ENCODE measurements around the gene PNCK. TPM values are rescaled to one million over a fixed set of nuclear protein-coding genes. Genes with fewer than 3 reads are reported as not detected.
A peak's percentile ranks its signal among the peaks of the same experiment; 100 is the strongest.
"Not testable (repeated sequence)": the region's sequence is repeated elsewhere in the genome, so short reads cannot be mapped to it uniquely, and the experiment has no call there.

Gene PNCK
- total RNA-seq, 1 experiment from 2014 or later: 0.84 TPM

GRCh38 chrX:153694687-153695270 lies 21.2 kb upstream of the PNCK start:
- intact Hi-C loops (cut with micrococcal nuclease): no loop called here
- Histone ChIP-seq H3K4me2 (ENCODE audit: low read length) (no peak overlapping the region), H3K9me3 (ENCODE audit: control insufficient read depth in 1 of 2, insufficient read depth in 1 of 2, low read depth in 1 of 2, low read length in 2 of 2) (no peaks in the 10 kb centered on the region), H3K9ac (ENCODE audit: low read length) (no peak overlapping the region), H2AFZ (ENCODE audit: low read depth, low read length, poor library complexity, severe bottlenecking) (no peak overlapping the region), H3K9me2 (ENCODE audit: insufficient read depth) (no peaks in the 10 kb centered on the region), H3K4me3 (replicated peaks in 1 of 2; ENCODE audit: low read depth in 1 of 2, low read length in 2 of 2) (no peak overlapping the region), H3K27ac (ENCODE audit: low read depth, low read length) (no peak overlapping the region), H3K4me1 (ENCODE audit: control insufficient read depth in 1 of 2, insufficient read depth in 2 of 2, low read length in 2 of 2) (peaks cover 4 to 7% of the 10 kb centered on the region in 2 experiments; a peak in 3 of 4 replicates), H3K36me3 (ENCODE audit: control insufficient read depth in 1 of 2, insufficient read depth in 2 of 2, low read length in 2 of 2) (no peaks in the 10 kb centered on the region), H4K20me1 (ENCODE audit: insufficient read depth) (no peaks in the 10 kb centered on the region), H3K79me2 (ENCODE audit: insufficient read depth, low read length) (peaks cover 17% of the 10 kb centered on the region), H3K27me3 (ENCODE audit: insufficient read depth, low read length) (no peaks in the 10 kb centered on the region)
- DNase-seq (ENCODE audit: low read depth, low spot score) (no peak), ATAC-seq (no peak)
- POLR2A ChIA-PET: no interaction called here
- CTCF ChIA-PET: no interaction called here
- TF ChIP-seq ATF3 (IDR thresholded peaks at IDR 0.05) (no peak), SRF (IDR thresholded peaks at IDR 0.05; ENCODE audit: low read depth) (no peak), EZH2phosphoT487 (IDR thresholded peaks at IDR 0.05; ENCODE audit: borderline replicate concordance) (no peak), EGR1 (IDR thresholded peaks at IDR 0.05; ENCODE audit: low read depth) (no peak), SIN3A (IDR thresholded peaks at IDR 0.05; ENCODE audit: low read depth) (no peak), YY1 (IDR thresholded peaks at IDR 0.05; ENCODE audit: extremely low read depth, insufficient replicate concordance, low read depth, low read length) (no peak), EZH2 (IDR thresholded peaks at IDR 0.05) (no peak), REST (IDR thresholded peaks at IDR 0.05; ENCODE audit: low read depth) (no peak), POLR2AphosphoS5 (IDR thresholded peaks at IDR 0.05; ENCODE audit: low read depth, low read length) (no peak)
- RAD21 ChIA-PET (ENCODE audit: low non-redundant PET in 1 of 2, low total read pairs in 2 of 2, uncharacterized antibody in 2 of 2, unreplicated experiment in 2 of 2): no interaction called here
- TSS peak; percentile 1 for BruUV-seq (replicated peaks)

GRCh38 chrX:153694256-153694655 lies 20.6 kb upstream of the PNCK start:
- intact Hi-C loops (cut with micrococcal nuclease); RAD21 ChIA-PET (ENCODE audit: low non-redundant PET in 1 of 2, low total read pairs in 2 of 2, uncharacterized antibody in 2 of 2, unreplicated experiment in 2 of 2); H3K4me3 ChIP-seq (replicated peaks in 1 of 2; ENCODE audit: low read depth in 1 of 2, low read length in 2 of 2); H3K9me2 ChIP-seq (ENCODE audit: insufficient read depth); H2AFZ ChIP-seq (ENCODE audit: low read depth, low read length, poor library complexity, severe bottlenecking); H3K9me3 ChIP-seq (ENCODE audit: control insufficient read depth in 1 of 2, insufficient read depth in 1 of 2, low read depth in 1 of 2, low read length in 2 of 2); H3K36me3 ChIP-seq (ENCODE audit: control insufficient read depth in 1 of 2, insufficient read depth in 2 of 2, low read length in 2 of 2); CTCF ChIA-PET; ATAC-seq; DNase-seq (ENCODE audit: low read depth, low spot score); H3K27me3 ChIP-seq (ENCODE audit: insufficient read depth, low read length); H4K20me1 ChIP-seq (ENCODE audit: insufficient read depth); H3K27ac ChIP-seq (ENCODE audit: low read depth, low read length); H3K9ac ChIP-seq (ENCODE audit: low read length); BruUV-seq (replicated peaks); POLR2A ChIA-PET; H3K4me2 ChIP-seq (ENCODE audit: low read length): not testable (repeated sequence)
- Histone ChIP-seq H3K4me1 (ENCODE audit: control insufficient read depth in 1 of 2, insufficient read depth in 2 of 2, low read length in 2 of 2) (peaks cover 4 to 10% of the 10 kb centered on the region in 2 experiments; a peak in 3 of 4 replicates), H3K79me2 (ENCODE audit: insufficient read depth, low read length) (peaks cover 22% of the 10 kb centered on the region)
